HG03175 (cell line): ENCODE results near the gene UNC80.
"Not testable (repeated sequence)": the region's sequence is repeated elsewhere in the genome, so short reads cannot be mapped to it uniquely, and the experiment has no call there.

Experiments used
- ATAC-seq: cut with Tn5 transposase; IDR thresholded peaks from one replicate; pipeline ENCODE4 v1.9.1; 2021; ENCODE audit warnings: mild to moderate bottlenecking, moderate library complexity; ENCODE audit not compliant: unreplicated experiment

Gene UNC80, protein sequence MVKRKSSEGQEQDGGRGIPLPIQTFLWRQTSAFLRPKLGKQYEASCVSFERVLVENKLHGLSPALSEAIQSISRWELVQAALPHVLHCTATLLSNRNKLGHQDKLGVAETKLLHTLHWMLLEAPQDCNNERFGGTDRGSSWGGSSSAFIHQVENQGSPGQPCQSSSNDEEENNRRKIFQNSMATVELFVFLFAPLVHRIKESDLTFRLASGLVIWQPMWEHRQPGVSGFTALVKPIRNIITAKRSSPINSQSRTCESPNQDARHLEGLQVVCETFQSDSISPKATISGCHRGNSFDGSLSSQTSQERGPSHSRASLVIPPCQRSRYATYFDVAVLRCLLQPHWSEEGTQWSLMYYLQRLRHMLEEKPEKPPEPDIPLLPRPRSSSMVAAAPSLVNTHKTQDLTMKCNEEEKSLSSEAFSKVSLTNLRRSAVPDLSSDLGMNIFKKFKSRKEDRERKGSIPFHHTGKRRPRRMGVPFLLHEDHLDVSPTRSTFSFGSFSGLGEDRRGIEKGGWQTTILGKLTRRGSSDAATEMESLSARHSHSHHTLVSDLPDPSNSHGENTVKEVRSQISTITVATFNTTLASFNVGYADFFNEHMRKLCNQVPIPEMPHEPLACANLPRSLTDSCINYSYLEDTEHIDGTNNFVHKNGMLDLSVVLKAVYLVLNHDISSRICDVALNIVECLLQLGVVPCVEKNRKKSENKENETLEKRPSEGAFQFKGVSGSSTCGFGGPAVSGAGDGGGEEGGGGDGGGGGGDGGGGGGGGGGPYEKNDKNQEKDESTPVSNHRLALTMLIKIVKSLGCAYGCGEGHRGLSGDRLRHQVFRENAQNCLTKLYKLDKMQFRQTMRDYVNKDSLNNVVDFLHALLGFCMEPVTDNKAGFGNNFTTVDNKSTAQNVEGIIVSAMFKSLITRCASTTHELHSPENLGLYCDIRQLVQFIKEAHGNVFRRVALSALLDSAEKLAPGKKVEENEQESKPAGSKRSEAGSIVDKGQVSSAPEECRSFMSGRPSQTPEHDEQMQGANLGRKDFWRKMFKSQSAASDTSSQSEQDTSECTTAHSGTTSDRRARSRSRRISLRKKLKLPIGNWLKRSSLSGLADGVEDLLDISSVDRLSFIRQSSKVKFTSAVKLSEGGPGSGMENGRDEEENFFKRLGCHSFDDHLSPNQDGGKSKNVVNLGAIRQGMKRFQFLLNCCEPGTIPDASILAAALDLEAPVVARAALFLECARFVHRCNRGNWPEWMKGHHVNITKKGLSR (N-terminal part only)

GRCh38 chr2:209771474-209772289, at the start of gene UNC80:
Gene UNC80, plus strand, starts transcription at chr2:209771832. Its CDS starts 241 bp downstream, at chr2:209772073.
- peak; percentile 66 for ATAC-seq

DNA sequence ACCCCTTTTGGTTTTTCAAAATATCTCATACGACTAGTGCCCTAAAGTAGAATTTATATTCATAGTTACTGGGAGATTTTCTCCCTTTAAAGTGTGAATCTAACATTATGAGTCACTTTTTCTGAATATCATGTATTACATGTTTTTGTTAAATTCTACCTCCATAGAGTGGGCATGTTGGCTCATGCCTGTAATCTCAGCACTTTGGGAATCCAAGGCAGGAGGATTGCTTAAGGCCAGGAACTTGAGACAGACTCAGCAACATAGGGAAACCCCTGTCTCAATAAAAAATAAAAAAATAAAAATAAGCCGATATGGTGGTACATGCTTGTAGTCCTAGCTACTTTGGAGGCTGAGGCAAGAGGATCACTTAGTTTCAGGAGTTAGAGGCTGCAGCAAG, 45.3 kb upstream of the UNC80 start:
- ATAC-seq = no peak

GRCh38 chr2:209727077-209727476, 44.6 kb upstream of the UNC80 start:
- no peak for ATAC-seq

DNA sequence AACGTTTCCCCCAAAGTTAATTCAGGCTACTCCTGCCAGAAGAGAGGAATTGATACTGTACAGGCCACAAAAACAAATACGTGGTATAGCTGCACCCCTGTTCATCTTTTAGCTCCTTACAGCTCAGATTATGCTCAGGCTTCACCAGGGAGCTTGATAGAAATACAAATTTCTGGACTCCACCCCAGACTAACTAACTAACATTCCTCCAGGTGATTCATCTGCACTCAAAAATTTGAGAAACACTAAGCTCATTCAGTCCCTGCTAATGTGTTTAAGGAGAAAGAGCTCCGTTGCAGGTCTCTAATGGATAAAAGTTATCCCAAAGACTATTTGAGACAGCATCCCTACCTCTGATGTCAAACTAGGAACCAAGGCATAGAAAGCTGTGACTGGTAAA, 36.8 kb upstream of the UNC80 start:
- no peak for ATAC-seq

DNA sequence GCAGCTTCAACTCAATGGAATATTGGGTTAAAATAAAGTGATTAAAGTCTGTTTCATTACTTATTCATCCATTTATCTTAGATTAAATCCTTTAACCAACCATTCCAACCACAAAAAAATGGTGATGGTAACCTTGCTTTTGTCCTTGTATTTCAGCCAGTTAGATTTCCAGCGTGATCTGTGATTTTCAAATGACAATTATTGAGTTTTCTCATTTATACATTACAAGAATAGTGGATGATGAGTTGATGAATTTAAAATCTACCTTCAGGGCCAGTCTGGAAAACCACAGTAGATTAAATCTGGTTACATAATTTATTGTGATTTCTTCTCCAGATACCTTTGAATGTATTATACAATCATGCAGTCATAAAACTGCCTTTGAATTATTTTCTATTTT, 29.7 kb upstream of the UNC80 start:
- ATAC-seq = no peak

GRCh38 chr2:209753020-209753419, 18.6 kb upstream of the UNC80 start:
- ATAC-seq = no peak

DNA sequence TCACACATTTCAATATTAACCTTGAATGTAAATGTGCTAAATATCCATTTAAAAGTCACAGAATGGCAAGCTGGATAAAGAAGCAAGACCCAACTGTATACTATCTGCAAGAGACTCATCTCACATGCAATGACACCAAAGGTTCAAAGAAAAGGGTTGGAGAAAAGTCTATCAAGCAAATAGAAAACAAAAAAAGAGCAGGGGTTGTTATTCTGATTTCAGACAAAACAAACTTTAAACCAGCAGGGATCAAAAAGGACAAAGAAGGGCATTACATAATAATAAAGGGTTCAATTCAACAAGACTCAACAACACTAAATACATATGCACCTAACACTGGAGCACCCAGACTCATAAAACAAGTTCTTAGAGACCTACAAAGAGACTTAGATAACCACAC, 14.5 kb upstream of the UNC80 start:
- no peak for ATAC-seq

DNA sequence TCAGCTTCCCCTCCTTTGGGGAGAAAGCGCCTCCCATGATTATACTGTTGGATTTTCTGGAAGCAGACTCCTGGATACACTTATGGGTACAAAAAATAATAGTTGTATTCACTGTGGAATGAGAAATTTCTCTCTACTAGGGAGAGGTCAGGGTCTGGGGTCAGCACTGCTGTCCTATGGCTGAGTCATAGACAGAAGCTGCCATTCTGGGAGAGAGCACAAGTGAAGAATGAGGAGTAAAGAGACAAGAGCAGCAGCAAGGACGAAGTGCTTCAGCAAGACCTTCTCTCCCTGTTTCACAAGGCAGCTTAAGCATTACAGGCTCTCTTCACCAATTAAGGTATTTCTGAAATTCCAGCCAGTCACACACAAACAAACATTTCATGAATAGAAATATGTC, 10.1 kb upstream of the UNC80 start:
- no peak for ATAC-seq

GRCh38 chr2:209762563-209762962, 9.1 kb upstream of the UNC80 start:
- ATAC-seq = no peak

GRCh38 chr2:209763106-209763505, 8.5 kb upstream of the UNC80 start:
- no peak for ATAC-seq

DNA sequence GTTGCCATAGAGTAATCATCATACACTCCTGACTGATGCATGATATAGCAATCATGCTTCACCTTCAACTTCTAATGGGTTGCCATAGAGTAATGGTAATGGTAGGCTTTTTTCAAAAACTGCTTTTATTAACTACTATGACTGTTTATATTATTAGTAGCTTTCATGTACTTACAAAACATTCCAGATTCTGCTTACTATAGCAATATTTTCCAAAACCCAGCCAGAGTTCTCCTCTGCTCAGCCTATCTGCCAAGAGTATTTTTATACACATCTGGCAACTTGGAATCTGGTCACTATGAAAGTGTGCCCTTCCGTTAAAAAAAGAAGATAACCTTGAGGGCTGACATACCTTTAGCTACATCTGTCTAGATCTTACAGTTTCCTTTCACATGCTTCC, 5.0 kb upstream of the UNC80 start:
- ATAC-seq = no peak

DNA sequence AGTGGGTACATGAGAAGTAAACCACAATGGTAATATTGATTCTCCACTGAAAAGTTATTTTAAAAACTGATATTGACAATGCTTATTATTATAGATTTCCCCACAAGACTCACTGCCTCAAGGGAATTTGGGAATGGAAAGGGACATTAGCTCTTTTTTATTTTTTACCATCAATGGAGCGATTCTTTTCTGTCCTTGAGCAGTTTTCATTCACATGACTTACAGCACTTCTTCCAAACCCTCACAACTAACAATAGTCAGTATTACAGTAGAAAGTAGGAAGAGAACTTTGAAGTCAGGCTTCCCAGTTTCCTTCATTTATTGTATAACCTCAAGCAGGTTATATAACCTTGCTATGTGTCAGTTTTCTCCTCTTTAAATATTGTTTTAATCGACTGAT, 4.3 kb upstream of the UNC80 start:
- no peak for ATAC-seq

DNA sequence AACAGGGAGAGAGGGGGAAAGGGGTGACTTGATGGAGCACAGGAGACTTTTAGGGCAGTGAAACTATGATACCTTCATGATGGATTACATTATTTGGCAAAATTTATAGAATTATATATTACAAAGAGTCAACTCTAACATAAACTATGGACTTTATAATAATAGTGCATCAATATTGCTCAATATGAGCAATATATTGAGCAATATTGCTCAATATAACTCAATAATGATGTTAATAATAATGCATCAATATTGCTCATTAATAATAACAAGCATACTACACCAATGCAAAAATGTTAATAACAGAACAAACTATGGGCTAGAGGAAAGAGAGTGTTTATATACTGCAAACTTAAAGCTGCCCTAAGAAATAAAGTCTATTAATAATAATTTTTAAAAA, 3.1 kb upstream of the UNC80 start:
- no peak for ATAC-seq

GRCh38 chr2:209772290-209772685, 656 bp downstream of the UNC80 start:
- no peak for ATAC-seq

- ATAC-seq = no peak
Observed at GRCh38 chr2:209773377-209773776, 1.7 kb downstream of the UNC80 start.

- no peak for ATAC-seq
Observed at GRCh38 chr2:209787416-209787815, 15.8 kb downstream of the UNC80 start.

GRCh38 chr2:209788925-209789324, 17.3 kb downstream of the UNC80 start:
- no peak for ATAC-seq

DNA sequence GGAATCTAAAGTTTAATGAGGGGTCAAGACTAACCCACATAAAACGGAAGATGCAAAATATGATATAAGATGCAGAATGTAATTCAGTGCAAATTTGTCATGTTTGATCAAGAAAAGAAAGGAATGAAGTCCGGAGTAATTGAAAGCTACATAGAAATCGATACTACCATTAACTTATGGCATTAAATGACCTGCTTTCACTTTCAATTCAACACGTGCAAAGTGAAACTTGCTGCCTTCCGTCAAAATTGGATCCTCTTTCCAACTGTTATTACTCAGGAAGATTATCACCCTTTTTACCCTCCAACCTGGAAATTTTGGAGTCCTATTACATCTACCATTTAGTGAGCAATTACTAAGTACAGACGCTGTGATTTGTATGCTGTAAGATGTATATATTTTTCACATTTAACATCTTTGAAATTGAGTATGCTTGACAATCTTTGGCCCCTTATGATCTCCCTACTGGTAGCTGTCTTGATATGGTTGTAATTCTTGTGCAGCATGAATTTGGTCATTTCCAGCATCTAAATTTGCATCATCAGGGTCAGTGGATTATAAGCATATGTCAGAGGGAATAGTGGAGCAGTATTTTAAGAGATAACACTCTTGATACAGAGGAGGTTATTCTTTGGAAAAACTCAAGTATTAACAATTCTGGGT, 18.6 kb downstream of the UNC80 start:
- peak; percentile 65 for ATAC-seq

DNA sequence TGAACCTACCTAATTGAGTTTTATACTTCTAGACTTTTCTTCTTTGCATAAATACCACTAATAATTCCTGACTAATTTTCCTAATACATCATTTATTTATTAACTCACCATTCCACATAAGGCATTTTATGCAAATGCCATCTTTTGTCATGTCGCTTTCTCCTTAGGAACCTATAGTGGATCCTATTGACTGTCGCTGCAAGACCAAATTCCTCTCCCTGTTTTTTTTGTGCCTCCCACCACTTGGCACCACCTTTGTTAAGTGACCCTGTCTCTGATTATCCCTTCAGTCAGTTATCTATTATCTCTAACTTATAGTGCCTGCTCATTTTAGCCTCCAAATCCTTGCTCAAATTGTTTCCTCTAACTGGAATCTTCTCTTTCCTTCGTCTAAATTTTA, 19.5 kb downstream of the UNC80 start:
- ATAC-seq = no peak

DNA sequence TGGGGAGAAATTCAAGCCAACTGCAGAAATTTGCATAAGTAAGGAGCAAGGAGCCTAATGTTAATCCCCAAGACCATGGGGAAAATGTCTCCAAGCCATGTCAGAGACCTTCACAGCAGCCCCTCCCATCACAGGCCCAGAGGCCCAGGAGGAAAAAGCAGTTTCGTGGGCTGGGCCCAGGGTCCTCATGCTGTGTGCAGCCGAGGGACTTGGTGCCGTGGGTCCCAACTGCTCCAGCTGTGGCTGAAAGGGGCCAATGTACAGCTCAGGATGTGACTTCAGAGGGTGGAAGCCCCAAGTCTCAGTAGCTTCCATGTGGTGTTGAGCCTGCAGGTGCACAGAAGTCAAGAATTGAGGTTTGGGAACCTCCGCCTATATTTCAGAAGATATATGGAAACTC, 23.8 kb downstream of the UNC80 start:
- ATAC-seq = not testable (repeated sequence)
